Ishikawa (cell line): ENCODE results near the gene EFCAB10.

Source experiments
- CEBPB ChIP-seq: IDR thresholded peaks from 2 replicates; pipeline ENCODE4 v1.6.1; 2012
- CREB1 ChIP-seq: IDR thresholded peaks from 2 replicates; pipeline ENCODE4 v1.6.1; 2012; ENCODE audit warnings: low read depth
- EGR1 ChIP-seq: IDR thresholded peaks from 2 replicates; pipeline ENCODE4 v1.6.1; 2012
- EP300 ChIP-seq: IDR thresholded peaks from 2 replicates; pipeline ENCODE4 v1.6.1; 2012; ENCODE audit warnings: borderline replicate concordance
- FOXM1 ChIP-seq: IDR thresholded peaks from 2 replicates; pipeline ENCODE4 v1.6.1; 2012; ENCODE audit warnings: low read depth, borderline replicate concordance
- NFIC ChIP-seq: IDR thresholded peaks from 2 replicates; pipeline ENCODE4 v1.6.1; 2012
- RAD21 ChIP-seq: IDR thresholded peaks from 2 replicates; pipeline ENCODE4 v1.6.1; 2012; ENCODE audit warnings: low read depth
- TAF1 ChIP-seq: IDR thresholded peaks from 2 replicates; pipeline ENCODE4 v1.6.1; 2012; ENCODE audit warnings: low read depth, mild to moderate bottlenecking
- TCF12 ChIP-seq: IDR thresholded peaks from 2 replicates; pipeline ENCODE4 v1.6.1; 2012; ENCODE audit warnings: low read depth
- TEAD4 ChIP-seq: IDR thresholded peaks from 2 replicates; pipeline ENCODE4 v1.6.1; 2012
- YY1 ChIP-seq: IDR thresholded peaks from 2 replicates; pipeline ENCODE4 v1.6.1; 2012; ENCODE audit warnings: low read depth
- ZBTB7A ChIP-seq: IDR thresholded peaks from 2 replicates; pipeline ENCODE4 v1.6.1; 2012; ENCODE audit warnings: low read depth
- TF ChIP-seq, protein P1 (sequence below): IDR thresholded peaks from 2 replicates; pipeline ENCODE4 v1.6.1; 2012
- TF ChIP-seq, protein P2 (sequence below): IDR thresholded peaks from 2 replicates; pipeline ENCODE4 v1.6.1; 2012
- TF ChIP-seq, protein P3 (sequence below): IDR thresholded peaks from 2 replicates; pipeline ENCODE4 v1.6.1; 2012; ENCODE audit warnings: low read depth, mild to moderate bottlenecking

The EFCAB10 gene

GRCh38 chr7:105581066-105581811 lies at the start of gene EFCAB10:
Gene EFCAB10 (minus strand): TSS chr7:105581493. CDS start chr7:105581463, 30 bp downstream.
- no peak for TF ChIP-seq RAD21
- TF ChIP-seq NFIC: no peak
- no peak for TF ChIP-seq FOXM1
- TF ChIP-seq, protein P1, sequence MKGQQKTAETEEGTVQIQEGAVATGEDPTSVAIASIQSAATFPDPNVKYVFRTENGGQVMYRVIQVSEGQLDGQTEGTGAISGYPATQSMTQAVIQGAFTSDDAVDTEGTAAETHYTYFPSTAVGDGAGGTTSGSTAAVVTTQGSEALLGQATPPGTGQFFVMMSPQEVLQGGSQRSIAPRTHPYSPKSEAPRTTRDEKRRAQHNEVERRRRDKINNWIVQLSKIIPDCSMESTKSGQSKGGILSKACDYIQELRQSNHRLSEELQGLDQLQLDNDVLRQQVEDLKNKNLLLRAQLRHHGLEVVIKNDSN: no peak
- no peak for TF ChIP-seq CREB1
- TF ChIP-seq EP300: no peak
- TF ChIP-seq TEAD4: no peak
- TF ChIP-seq CEBPB: no peak
- no peak for TF ChIP-seq ZBTB7A
- TF ChIP-seq, protein P2, sequence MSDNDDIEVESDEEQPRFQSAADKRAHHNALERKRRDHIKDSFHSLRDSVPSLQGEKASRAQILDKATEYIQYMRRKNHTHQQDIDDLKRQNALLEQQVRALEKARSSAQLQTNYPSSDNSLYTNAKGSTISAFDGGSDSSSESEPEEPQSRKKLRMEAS: no peak
- no peak for TF ChIP-seq TCF12
- TF ChIP-seq, protein P3, sequence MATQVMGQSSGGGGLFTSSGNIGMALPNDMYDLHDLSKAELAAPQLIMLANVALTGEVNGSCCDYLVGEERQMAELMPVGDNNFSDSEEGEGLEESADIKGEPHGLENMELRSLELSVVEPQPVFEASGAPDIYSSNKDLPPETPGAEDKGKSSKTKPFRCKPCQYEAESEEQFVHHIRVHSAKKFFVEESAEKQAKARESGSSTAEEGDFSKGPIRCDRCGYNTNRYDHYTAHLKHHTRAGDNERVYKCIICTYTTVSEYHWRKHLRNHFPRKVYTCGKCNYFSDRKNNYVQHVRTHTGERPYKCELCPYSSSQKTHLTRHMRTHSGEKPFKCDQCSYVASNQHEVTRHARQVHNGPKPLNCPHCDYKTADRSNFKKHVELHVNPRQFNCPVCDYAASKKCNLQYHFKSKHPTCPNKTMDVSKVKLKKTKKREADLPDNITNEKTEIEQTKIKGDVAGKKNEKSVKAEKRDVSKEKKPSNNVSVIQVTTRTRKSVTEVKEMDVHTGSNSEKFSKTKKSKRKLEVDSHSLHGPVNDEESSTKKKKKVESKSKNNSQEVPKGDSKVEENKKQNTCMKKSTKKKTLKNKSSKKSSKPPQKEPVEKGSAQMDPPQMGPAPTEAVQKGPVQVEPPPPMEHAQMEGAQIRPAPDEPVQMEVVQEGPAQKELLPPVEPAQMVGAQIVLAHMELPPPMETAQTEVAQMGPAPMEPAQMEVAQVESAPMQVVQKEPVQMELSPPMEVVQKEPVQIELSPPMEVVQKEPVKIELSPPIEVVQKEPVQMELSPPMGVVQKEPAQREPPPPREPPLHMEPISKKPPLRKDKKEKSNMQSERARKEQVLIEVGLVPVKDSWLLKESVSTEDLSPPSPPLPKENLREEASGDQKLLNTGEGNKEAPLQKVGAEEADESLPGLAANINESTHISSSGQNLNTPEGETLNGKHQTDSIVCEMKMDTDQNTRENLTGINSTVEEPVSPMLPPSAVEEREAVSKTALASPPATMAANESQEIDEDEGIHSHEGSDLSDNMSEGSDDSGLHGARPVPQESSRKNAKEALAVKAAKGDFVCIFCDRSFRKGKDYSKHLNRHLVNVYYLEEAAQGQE: no peak
- TF ChIP-seq TAF1: no peak
- TF ChIP-seq EGR1: no peak
- TF ChIP-seq YY1: no peak

- TF ChIP-seq, protein P3: no peak
- no peak for TF ChIP-seq YY1
- no peak for TF ChIP-seq TAF1
- no peak for TF ChIP-seq CREB1
- TF ChIP-seq, protein P2: no peak
- no peak for TF ChIP-seq FOXM1
- TF ChIP-seq ZBTB7A: no peak
- no peak for TF ChIP-seq TEAD4
- TF ChIP-seq EGR1: no peak
- TF ChIP-seq RAD21: no peak
- no peak for TF ChIP-seq CEBPB
- no peak for TF ChIP-seq TCF12
- TF ChIP-seq, protein P1: no peak
- TF ChIP-seq EP300: no peak
- TF ChIP-seq NFIC: no peak
These were observed 44.7 kb upstream of the EFCAB10 start for GRCh38 chr7:105625986-105626385.

DNA sequence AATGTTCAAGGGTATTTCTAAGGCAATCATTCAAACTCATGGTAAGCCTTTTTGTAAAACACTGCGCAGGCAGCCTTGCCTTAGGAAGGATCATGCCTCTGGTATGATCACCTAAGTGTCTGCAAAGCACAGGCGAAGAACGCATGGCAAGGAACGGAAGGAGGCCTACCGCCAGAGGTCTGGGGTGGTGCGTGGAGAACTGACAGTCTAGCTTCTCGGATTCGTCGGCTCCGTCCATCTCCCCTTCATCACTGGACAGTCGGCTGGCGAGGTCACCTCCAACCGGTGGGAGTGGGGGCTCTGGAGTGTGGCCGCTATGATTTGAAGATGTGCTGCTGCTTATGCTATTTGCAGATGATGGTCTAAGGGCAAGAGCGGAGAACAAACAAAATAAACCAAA lies 42.6 kb upstream of the EFCAB10 start:
- TF ChIP-seq EP300 (no peak), RAD21 (no peak), NFIC (no peak), CREB1 (no peak)

GRCh38 chr7:105623378-105623777 lies 42.1 kb upstream of the EFCAB10 start:
- no peak for TF ChIP-seq CREB1
- TF ChIP-seq CEBPB: no peak
- TF ChIP-seq RAD21: no peak
- TF ChIP-seq EGR1: no peak
- TF ChIP-seq EP300: no peak
- TF ChIP-seq ZBTB7A: no peak
- TF ChIP-seq, protein P1: no peak
- TF ChIP-seq NFIC: no peak
- no peak for TF ChIP-seq TEAD4
- TF ChIP-seq YY1: no peak
- TF ChIP-seq TAF1: no peak
- TF ChIP-seq, protein P2: no peak
- TF ChIP-seq, protein P3: no peak
- TF ChIP-seq FOXM1: no peak
- no peak for TF ChIP-seq TCF12
